ENCODE data around the gene CDX2.

GRCh38 chr13:28012383-28012782, 43.3 kb upstream of the CDX2 start:
- no peak for TF ChIP-seq CTCF (IDR thresholded peaks at IDR 0.05)
- no peak for TF ChIP-seq EZH2 (IDR thresholded peaks at IDR 0.05; ENCODE audit: borderline replicate concordance, insufficient read depth, low read depth, low read length, poor library complexity, severe bottlenecking)

All from B cell (primary cell).